Measurements from ENCODE around the gene ZBTB16.

Gene ZBTB16

DNA sequence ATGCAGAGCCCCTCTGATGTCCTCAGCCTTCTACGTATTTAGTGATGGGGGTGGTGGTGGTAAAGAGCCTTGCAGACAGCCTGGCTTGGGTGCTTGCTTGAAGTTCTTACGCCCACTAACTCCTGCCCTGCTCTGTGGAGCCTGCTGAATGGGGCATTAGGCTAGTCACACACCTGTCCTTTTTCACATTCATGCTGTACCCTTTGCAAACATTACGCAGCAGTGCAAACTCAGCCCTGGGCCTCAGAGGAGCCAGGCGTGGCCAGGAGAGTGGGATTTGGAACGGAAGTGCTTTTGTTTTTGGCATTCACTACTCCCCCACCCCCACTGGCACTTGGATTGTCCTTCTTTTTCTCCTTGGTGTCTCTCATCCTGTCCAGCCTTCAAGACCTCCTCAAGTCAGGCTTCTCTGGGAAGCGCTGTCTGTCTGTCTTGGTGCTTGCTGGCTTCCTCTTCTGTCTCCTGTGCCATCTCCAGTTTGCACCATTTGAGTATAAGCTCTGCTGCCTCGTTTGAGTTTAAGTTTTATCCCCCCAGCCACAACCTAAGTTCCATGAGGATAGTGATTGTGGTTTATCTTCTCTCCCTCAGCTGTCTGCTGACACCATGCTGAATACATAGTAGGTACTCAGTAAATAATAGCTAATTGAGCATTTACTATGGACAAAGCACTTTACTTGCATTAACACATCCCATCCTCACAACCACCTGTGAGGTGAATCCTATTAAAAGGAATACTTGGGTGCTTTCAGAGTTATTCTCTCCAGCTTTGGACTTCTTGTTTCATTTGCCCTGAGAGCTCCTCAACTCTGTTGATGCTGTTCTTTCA, 26.7 kb downstream of the ZBTB16 start:
- no peak overlapping the region for H3K4me3 ChIP-seq (replicated peaks; ENCODE audit: low read depth, low read length)
- no peak for DNase-seq (ENCODE audit: extremely low read depth, low read depth)
- TF ChIP-seq, protein P1, sequence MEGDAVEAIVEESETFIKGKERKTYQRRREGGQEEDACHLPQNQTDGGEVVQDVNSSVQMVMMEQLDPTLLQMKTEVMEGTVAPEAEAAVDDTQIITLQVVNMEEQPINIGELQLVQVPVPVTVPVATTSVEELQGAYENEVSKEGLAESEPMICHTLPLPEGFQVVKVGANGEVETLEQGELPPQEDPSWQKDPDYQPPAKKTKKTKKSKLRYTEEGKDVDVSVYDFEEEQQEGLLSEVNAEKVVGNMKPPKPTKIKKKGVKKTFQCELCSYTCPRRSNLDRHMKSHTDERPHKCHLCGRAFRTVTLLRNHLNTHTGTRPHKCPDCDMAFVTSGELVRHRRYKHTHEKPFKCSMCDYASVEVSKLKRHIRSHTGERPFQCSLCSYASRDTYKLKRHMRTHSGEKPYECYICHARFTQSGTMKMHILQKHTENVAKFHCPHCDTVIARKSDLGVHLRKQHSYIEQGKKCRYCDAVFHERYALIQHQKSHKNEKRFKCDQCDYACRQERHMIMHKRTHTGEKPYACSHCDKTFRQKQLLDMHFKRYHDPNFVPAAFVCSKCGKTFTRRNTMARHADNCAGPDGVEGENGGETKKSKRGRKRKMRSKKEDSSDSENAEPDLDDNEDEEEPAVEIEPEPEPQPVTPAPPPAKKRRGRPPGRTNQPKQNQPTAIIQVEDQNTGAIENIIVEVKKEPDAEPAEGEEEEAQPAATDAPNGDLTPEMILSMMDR (IDR thresholded peaks at IDR 0.05; ENCODE audit: low read depth, low read length, missing control alignments) = no peak

DNA sequence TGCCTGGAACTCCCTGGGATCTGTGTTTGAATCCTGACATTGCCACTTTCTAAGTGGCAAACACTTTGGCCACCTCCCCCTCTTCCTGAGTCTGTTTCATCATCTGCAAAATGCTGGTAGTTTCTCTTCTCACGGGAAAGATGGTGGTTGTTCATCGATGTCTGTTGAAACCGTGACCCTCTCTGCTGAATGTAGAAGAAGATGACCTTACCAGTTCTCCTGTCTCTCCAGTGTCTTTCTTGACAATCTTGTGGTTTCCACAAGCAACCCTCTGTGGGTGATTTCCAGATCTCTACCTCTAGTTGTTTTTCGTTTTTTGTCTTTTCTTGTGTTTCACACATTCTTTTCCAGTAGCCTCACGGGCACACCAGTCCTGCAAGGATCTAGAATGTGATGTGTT, 27.5 kb downstream of the ZBTB16 start:
- TF ChIP-seq, protein P1 (IDR thresholded peaks at IDR 0.05; ENCODE audit: low read depth, low read length, missing control alignments) = no peak
- no peak overlapping the region for H3K4me3 ChIP-seq (replicated peaks; ENCODE audit: low read depth, low read length)
- no peak for DNase-seq (ENCODE audit: extremely low read depth, low read depth)

DNA sequence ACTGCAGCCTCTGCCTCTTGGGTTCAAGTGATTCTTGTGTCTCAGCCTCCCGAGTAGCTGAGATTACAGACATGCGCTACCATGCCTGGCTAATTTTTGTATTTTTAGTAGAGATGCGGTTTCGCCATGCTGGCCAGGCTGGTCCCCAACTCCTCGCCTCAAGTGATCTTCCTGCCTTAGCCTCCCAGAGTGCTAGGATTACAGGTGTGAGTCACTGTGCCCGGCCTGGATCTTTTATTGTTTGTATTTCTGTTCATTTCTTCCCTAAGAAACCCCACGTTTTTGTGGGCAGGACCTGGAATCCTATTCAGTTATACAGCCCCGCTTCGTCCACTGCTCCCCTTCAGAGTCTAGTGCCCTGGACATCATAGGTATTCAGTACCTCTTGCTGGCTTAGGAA, 28.7 kb downstream of the ZBTB16 start:
- DNase-seq (ENCODE audit: extremely low read depth, low read depth) = no peak
- no peak overlapping the region for H3K4me3 ChIP-seq (replicated peaks; ENCODE audit: low read depth, low read length)
- TF ChIP-seq, protein P1 (IDR thresholded peaks at IDR 0.05; ENCODE audit: low read depth, low read length, missing control alignments) = no peak

DNA sequence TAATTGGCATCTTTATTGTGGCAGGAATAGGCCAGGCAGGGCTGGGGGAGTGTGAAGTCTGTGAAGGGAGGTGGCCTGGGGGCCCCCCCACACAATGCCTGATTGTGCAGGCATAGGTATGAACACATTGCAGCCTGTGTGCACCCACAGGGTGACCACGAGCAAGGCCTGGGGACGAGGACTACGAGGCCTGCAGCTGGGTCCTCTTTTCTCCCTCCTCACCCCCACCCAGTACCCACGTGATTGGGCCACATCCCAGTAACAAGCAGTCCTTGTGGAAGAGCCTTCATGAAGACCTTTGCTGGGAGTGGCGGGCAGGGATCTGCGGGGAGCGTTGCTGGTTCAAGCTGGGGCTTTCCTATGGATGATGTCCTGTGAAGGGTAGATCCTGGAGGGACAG, 29.3 kb downstream of the ZBTB16 start:
- no peak overlapping the region for H3K4me3 ChIP-seq (replicated peaks; ENCODE audit: low read depth, low read length)
- no peak for DNase-seq (ENCODE audit: extremely low read depth, low read depth)
- TF ChIP-seq, protein P1 (IDR thresholded peaks at IDR 0.05; ENCODE audit: low read depth, low read length, missing control alignments) = no peak

DNA sequence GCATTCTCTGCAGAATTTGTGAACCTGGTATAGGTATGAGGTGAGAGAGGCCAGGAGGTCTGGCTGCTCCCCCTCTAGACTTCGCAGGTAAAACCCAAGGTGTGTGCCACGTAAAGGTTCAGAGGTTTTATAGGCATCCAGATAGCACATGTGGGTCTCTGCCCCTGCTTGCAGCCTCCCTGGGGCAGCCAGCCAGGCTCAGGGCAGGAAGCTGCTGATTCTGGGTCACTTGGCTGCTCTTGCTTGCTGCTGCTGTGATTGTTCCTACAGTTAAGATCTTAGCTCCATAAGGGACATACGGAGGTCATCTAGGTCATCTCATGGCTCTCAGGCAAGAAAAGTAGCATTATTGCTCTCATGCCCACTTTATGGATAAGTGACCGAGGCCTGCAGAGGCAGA, 30.2 kb downstream of the ZBTB16 start:
- TF ChIP-seq, protein P1 (IDR thresholded peaks at IDR 0.05; ENCODE audit: low read depth, low read length, missing control alignments) = no peak
- no peak overlapping the region for H3K4me3 ChIP-seq (replicated peaks; ENCODE audit: low read depth, low read length)
- DNase-seq (ENCODE audit: extremely low read depth, low read depth) = no peak

DNA sequence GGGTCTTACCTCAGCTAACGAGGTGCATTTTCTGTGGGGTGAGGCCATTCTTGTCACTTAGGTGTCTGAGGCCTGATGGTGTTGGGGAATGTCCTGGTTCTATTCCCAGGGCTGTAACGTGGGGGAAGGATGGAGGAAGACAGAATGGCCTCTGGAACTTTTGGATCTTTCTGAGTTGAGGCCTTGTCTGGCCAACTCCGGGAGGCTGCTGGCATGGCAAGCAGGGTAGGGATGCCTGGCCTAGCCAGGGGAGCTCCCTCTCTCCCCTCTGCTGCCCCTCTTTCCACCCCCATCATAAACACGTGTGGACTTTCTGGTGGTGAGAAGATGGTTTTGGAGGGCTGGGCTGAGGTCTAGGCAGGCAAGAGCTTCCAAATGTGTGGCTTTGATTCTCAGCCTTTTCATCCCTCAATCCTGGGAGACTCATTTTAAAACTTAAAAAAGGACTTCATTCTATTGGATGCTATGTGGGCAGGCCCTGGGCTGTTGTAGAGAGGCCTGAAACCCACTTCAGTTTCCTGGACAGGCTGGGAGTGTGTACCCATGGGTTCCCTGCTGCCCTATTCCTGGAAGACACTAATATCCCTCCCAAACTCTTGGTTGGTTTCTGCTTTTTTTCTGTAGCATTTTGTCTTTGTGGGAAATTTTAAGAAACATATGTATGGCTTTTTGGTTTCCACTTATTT, 30.9 kb downstream of the ZBTB16 start:
- TF ChIP-seq, protein P1 (IDR thresholded peaks at IDR 0.05; ENCODE audit: low read depth, low read length, missing control alignments) = no peak
- no peak for DNase-seq (ENCODE audit: extremely low read depth, low read depth)
- H3K4me3 ChIP-seq (replicated peaks; ENCODE audit: low read depth, low read length) = no peak overlapping the region

Measured in HFF-Myc (cell line).